SKM-1 treated with dmso at 0.1 percent for 144 hours (cell line): ENCODE data around the gene ZNF268.

Experiments used
- DNase-seq: peaks from one replicate; lab custom pipeline; 2025; ENCODE audit not compliant: unreplicated experiment; lab: John Stamatoyannopoulos, UW

ZNF268 gene

DNA sequence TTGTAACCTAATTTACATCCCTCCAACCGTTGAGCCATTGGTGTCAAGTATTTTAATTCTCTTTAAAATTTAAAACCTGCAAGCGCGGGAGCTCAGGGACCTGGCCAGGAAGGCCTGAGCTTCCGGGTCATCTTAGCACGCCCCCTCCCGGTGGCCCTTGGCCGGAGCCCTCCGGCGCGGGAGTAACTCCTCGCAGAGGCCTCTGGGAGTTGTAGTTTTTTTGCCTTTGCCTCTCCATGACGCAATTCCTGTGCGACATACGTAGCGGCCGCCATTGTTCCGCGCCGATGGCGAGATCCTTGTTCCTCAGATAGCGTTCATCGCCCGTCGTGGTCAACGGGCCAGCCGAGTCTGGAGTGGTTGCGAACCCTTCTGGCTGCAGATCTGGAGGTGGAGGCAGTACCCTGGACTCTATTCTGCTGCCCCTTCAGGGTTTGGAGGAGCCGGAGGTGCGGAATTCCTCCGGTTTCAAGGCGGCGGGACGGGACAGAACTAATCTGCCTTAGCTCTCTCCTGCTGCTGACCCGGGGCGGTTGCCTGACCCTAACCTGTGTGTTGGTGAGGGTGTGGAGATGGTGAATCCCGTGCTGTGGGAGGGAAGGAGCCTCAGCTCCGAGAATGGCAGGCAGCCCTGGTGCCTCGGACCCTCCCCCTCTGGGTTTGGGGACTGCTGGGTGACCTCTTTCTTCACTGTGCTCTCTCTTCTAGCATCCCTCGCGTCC is at the start of gene ZNF268:
TSS of gene ZNF268 (plus strand) at position 258 of the 722 bp plus-strand sequence. CDS start 503 bp downstream, outside the sequence.
- peak; percentile 62 for DNase-seq

DNA sequence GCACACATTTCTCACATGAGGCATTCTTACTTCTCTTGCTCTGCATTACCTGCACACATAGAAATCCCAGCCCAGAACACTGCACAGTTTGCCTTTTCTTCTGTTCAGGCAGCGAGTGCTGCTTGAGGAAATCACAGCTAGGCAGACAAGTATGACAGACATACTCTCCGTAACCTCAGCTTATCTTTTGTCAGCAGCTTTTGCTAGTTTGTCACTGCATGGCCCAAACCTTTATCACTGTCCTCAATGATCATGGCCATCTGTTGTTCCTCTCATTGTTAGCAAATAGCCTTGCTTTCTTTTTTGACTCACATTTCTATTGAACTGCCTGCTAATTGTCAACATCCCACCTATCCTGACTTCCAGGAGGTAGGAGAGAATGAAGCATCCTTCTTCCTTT is 45.5 kb upstream of the ZNF268 start:
- no peak for DNase-seq

DNA sequence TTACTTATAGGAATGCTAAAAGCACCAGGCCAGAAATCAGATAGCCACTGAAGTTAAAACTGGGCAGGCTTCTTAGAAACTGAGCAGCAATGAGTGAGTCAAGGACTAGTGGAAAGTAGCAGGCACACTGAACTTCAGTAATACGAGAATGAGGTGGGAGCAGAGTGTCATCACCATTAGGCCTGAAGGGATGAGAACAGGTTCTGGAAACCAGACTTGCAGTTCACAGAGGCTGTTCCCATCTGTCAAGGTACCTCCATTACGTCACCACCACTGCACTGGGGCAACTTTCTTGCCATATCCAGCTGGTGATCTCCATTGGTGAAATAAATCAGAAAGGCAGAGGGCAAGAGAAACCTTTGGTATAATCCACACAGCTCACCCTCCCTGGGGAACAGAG is 35.3 kb upstream of the ZNF268 start:
- DNase-seq = no peak

DNA sequence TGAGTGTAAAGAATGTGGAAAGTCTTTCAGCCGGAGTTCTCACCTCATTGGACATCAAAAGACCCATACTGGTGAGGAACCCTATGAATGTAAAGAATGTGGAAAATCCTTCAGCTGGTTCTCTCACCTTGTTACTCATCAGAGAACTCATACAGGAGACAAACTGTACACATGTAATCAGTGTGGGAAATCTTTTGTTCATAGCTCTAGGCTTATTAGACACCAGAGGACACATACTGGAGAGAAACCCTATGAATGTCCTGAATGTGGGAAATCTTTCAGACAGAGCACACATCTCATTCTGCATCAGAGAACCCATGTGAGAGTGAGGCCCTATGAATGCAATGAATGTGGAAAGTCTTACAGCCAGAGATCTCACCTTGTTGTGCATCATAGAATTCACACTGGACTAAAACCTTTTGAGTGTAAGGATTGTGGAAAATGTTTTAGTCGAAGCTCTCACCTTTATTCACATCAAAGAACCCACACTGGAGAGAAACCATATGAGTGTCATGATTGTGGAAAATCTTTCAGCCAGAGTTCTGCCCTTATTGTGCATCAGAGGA is 25.1 kb upstream of the ZNF268 start:
- DNase-seq = no peak

DNA sequence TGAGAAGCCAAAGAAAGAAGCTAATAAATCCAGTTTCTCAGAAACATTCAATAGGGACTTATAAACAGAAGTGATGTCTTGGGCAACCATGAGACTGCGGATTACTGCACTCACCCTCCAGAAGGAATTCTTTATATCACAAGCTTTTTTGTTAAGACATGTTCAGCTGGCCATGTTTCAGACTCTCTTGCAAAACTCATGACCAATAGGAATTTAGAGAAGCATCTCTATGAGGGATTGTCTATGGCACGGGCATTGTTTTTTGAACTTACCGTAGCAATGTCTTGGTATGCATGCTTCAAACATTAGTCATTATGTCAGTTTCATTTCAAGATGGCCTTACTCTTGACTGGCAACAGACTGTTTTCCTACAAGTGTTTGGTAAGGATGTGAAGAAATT is 15.5 kb upstream of the ZNF268 start:
- no peak for DNase-seq

DNA sequence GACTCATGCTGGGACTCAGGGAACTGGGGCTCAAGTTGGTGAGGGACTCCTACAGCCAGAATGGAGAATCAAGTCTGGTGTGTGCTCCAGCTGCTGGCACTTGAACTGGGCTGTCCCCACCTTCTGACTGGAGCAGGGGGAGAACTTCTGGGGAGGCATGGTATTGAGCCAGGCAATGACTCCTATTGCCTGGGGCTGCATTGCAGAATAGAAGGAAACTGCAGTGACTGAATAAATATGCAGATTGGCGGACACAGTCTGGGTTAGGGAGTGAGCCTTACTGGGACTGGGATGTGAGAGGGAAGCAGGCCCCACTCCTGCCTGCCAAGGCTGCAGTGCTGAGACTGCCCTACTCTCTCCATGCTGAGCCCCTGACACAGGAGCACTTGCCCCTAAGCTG is 8.8 kb upstream of the ZNF268 start:
- DNase-seq = no peak

DNA sequence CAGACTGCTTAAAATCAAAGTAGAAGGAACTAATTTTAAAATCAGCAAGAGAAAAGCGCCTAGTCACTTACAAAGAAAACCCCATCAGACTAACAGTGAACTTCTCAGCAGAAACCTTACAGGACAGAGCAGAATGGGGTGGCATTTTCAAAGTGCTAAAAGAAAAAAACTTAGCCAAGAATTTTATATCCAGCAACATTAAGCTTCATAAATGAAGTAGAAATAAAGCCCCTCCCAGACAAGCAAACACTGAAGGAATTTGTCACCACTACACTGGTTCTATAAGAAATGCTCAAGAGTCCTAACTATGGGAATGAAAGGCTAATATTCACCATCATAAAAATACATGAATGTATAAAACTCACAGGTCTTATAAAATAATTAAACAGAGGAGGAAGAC is 6.4 kb upstream of the ZNF268 start:
- DNase-seq = no peak

DNA sequence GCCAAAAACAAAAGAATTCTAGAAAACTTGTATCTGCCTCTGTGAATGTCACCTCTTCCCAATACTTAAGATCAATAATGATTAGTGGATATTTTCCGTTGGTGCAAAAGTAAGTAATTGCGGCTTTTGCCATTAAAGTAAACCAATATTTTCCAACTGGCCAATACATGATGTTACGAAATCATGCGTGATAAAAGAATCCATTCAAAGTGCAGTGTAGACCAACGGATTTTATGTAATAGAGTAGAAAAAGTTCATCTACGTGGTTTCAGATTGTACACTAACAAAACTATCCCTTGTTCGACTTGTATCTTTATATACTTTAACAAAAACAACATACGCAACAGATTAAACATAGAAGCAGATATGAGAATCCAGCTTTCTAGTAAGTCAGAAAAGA is 626 bp upstream of the ZNF268 start:
- DNase-seq = no peak

DNA sequence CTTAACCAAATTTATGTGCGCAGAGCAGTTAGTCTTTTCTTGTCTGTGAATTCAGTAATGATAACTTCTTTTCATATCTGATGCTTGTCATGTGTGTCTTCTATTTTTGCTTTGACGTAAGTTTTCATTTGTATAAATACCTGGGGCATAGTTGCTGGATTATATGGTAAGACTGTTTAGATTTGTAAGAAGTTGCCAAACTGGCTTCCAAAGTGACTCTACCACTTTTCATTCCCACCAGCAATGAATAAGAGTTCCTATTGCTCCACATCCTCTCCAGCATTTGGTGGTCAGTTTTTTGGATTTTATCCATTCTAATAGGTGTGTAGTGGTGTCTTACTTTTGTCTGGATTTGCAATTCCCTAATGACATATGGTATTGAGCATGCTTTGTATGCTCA is 8.9 kb downstream of the ZNF268 start:
- DNase-seq = no peak

DNA sequence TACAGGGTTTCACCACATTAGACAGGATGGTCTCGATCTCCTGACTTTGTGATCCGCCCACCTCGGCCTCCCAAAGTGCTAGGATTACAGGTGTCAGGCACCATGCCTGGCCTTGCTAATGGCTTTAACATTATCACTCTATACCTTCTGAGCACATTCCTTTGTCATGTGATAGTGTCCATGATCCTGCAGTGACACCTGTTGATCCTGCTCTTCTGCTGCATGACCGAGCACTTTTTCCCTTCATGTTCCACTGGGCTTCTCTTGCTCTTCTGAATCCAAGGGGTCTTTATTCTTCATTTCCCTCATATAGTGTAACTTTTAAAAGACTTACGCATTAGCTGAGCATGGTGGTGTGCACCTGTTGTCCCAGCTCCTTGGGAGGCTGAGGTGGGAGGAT is 11.6 kb downstream of the ZNF268 start:
- DNase-seq = no peak

DNA sequence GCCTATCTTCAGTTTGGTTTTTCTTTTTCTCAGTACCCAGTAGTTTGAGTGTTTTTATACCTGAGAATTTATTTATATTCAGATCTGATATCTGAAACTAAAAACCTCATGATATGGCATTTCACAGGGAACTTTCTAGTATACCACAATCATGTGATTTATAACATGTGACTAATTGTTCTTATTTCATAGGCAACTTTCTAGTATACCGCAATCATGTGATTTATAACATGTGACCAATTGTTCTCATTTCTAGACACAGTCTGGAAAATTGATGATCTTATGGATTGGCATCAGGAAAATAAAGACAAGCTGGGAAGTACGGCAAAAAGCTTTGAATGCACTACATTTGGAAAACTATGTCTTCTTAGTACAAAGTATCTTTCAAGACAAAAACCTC is 20.6 kb downstream of the ZNF268 start:
- DNase-seq = no peak

DNA sequence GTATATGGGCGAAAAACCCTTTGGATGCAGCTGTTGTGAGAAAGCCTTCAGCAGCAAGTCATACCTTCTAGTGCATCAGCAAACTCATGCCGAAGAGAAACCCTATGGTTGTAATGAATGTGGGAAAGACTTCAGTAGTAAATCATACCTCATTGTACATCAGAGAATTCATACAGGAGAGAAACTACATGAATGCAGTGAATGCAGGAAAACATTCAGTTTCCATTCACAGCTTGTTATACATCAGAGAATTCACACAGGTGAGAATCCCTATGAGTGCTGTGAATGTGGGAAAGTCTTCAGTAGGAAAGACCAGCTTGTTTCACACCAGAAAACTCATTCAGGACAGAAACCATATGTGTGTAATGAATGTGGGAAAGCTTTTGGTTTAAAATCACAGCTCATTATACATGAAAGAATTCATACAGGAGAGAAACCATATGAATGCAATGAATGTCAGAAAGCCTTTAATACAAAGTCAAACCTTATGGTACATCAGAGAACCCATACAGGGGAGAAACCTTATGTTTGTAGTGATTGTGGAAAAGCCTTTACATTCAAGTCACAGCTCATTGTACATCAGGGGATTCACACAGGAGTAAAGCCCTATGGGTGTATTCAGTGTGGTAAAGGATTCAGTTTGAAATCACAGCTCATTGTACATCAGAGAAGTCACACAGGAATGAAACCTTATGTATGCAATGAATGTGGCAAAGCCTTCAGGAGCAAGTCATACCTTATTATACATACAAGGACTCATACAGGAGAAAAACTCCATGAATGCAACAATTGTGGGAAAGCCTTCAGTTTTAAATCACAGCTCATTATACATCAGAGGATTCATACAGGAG is 21.4 kb downstream of the ZNF268 start:
- no peak for DNase-seq

DNA sequence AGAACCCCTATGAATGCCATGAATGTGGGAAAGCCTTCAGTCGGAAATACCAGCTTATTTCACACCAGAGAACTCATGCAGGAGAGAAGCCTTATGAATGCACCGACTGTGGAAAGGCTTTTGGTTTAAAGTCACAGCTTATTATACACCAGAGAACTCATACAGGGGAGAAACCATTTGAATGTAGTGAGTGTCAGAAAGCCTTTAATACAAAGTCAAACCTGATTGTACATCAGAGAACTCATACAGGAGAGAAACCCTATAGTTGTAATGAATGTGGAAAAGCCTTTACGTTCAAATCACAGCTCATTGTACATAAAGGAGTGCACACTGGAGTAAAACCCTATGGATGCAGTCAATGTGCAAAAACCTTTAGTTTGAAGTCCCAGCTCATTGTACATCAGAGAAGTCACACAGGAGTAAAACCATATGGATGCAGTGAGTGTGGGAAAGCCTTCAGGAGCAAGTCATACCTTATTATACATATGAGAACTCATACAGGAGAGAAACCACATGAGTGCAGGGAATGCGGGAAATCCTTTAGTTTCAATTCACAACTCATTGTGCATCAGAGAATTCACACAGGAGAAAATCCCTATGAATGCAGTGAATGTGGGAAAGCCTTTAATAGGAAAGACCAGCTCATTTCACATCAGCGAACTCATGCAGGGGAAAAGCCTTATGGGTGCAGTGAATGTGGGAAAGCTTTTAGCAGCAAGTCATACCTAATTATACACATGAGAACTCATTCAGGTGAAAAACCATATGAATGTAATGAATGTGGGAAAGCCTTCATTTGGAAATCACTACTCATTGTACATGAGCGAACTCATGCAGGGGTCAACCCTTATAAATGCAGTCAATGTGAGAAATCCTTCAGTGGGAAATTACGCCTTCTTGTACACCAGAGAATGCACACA is 22.3 kb downstream of the ZNF268 start:
- DNase-seq = no peak

DNA sequence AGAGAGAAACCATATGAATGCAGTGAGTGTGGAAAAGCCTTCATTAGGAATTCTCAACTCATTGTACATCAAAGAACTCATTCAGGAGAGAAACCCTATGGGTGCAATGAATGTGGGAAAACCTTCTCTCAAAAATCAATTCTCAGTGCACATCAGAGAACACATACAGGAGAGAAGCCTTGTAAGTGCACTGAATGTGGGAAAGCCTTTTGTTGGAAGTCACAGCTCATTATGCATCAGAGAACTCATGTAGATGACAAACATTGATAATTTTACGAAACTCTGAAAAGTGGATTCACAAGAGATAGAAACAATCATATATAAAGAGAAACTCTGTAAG is 22.9 kb downstream of the ZNF268 start:
- no peak for DNase-seq

DNA sequence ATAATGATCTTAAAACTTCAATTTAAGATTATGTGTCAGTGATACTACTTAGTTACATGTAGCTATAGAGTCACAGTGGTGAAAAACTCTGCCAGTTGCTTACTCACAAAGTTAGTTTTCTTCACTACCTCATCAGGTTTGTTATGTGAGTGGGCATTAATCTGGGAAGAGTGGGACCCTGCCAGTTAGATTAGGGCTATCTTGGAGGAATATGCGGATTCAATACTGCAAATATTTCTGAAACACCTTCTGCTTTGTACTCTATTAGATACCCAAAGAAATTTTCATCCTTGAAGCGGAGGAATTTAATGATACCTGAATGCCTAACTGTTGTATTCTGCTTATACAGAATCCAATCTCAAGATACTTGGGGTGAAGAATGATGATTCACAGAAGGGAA is 25.1 kb downstream of the ZNF268 start:
- no peak for DNase-seq

DNA sequence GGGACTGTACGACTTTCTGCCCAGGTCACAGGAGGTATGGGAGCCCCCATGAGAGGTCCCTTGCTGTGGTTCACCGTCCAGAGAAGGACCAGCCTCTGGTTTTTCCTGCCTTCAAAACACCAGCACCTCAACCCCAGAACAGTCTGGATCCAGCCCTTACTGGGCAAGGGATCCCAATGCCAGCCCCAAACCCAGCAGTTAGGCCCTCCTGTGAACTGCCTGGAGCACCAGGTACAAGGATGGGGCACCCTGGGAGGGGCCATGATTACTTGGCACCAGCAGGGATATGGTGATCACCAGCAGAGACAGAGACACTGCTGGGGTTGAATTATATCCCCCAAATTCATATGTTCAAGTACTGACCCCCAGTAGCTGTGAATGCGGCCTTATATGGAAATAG is 34.4 kb downstream of the ZNF268 start:
- no peak for DNase-seq

DNA sequence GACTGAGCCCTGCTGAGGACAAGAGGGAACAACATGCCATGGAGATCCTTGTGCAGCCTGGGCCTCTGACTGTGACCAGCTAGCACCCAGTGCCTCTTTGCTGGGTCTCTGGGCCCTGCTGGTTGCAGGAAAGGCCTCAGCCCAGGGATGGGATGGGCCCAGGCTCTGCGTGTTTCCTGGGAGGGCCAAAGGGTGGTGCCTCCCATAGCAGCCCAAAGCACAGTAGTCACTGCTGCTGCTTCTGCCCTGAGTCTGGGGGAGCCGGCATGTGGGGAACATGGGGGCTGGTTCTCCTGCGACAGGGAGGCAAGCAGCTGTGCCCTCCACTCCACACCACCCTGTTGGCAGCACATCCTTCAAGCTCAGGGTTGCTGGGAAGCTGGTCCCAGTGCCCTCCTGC is 35.9 kb downstream of the ZNF268 start:
- DNase-seq = no peak

DNA sequence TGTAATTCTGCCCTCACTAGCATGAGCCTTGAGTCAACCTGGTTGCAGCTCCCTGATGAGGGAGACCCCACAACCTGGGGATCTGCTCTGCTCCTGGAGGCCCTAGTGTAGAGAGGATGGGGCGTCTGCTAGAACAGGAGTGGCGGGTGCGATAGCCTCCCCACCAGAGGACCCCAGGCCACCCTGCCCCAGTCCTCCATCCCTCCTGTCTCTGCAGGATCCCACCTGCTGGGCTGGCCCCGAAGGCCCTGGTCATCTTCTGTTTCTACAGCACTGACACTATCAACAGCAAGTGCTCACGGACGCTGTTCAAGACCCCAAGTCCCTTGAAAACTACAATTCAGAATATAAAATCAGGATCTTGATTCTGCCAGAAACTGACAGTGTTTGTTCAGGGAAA is 39.2 kb downstream of the ZNF268 start:
- DNase-seq = no peak

DNA sequence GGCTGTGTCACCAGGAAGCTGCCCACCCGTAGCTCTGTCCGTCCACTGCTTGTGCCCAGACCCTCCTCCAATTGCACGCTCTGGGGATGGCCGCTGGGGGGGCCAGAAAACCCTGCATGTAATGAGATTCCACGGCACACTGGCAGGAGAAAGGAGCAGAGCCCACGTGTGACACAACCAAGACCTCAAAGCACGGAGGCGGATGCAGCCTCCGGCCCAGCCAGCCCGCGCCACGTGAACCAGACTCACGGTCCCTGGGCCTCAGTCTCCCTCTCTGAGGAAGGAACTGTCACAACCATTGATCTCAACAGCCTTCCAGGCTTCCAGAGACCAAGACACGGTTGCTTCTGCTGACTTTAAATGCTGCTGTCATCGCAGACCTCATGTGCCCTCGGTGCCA is 39.9 kb downstream of the ZNF268 start:
- no peak for DNase-seq

DNA sequence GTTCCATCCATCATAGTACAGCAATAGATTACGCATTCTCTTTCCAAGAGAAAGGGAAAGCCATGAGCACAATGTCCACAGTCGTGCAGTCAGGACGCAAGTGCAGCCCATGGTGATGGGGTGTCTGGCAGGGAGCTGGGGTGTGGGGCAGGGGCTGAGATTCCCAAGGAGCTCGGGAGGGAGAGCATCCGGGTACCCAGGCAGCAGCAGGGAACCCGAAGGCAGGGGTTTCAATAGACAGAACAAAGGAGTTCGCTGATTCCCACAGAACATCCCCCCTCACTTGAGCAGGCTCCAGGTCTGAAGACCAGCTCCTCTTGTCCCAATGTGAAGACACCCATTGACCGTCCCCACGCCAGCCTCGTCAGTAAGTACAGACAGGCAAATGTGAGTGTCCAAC is 40.9 kb downstream of the ZNF268 start:
- no peak for DNase-seq

DNA sequence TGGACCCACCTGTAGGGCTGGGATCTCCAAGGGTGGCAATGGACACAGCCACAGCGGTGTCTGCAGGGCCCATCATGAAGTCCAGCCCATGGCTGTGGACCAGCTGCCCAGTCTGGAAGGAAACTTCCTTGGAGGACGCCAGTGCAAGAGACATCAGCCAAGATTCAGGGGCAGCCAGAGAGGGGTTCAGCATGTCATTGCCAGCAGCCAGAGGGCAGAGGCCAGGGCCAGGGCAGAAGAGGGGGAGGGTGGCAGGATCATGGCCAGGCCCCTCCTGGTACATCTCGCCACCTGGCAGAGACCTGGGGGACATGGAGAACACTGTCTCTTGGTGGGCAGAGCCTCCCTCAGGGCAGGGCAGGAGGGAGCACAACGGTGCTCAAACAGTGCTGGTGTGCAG is 44.2 kb downstream of the ZNF268 start:
- no peak for DNase-seq
